Gastrocnemius medialis (tissue), 4 donors: ENCODE data around the gene ATXN7. TPM values are rescaled to one million over a fixed set of nuclear protein-coding genes. Genes with fewer than 3 reads are reported as not detected.

ENCODE experiments used
- ATAC-seq, 2 donors: fragments of 150-250 bp; one replicate each; pipeline ENCODE4 v1.9.1; 2016
- DNase-seq, 2 donors: peaks; one replicate each; pipeline ENCODE4 v3.0.0-alpha.2; 2019
- H3K27ac ChIP-seq, 4 donors: fragments of 200-600 bp; sonication (generic); 1 replicate in 1 of 4; 2 replicates in 3 of 4; pipeline ENCODE4 v1.5.1; 2016 to 2018; ENCODE audit warnings: mild to moderate bottlenecking in 2 of 4, moderate library complexity in 1 of 4
- H3K27me3 ChIP-seq, 3 donors: fragments of 200-600 bp; sonication (generic) in 2 of 3; 1 replicate in 1 of 3; 2 replicates in 2 of 3; pipeline versions ENCODE4 v1.5.1 to v1.6.0; 2016 to 2019; ENCODE audit warnings: mild to moderate bottlenecking in 1 of 3, moderate library complexity in 1 of 3
- H3K36me3 ChIP-seq, 2 donors: fragments of 200-600 bp; sonication (generic) in 1 of 2; one replicate each; pipeline ENCODE4 v1.5.1; 2017 to 2018
- H3K4me1 ChIP-seq, 2 donors: fragments of 200-600 bp; sonication (generic) in 1 of 2; one replicate each; pipeline ENCODE4 v1.5.1; 2016 to 2017; ENCODE audit warnings: mild to moderate bottlenecking in 2 of 2
- H3K4me3 ChIP-seq, 4 donors: fragments of 200-600 bp; sonication (generic) in 3 of 4; 1 replicate in 1 of 4; 2 replicates in 3 of 4; pipeline ENCODE4 v1.5.1; 2016 to 2019; ENCODE audit warnings: mild to moderate bottlenecking in 2 of 4
- H3K9me3 ChIP-seq, 3 donors: fragments of 200-600 bp; sonication (generic) in 2 of 3; 1 replicate in 1 of 3; 2 replicates in 2 of 3; pipeline ENCODE4 v1.5.1; 2016 to 2019
- POLR2A ChIP-seq, 2 donors: fragments of 450-650 bp; IDR thresholded peaks; one replicate each; pipeline ENCODE4 v1.6.1; 2017; ENCODE audit warnings: antibody characterized with exemption in 2 of 2, mild to moderate bottlenecking in 2 of 2, moderate library complexity in 2 of 2
- in situ Hi-C, 4 donors: fragments of 200-750 bp; cut with MboI; loops; one replicate each; pipeline versions ENCODE4 v1.15.0 to v1.8.0; 2017; ENCODE audit warnings: low sequenced_read_pairs in 4 of 4
- intact Hi-C: fragments of 100-400 bp; cut with DNase I; formaldehyde crosslinking; loops from one replicate; pipeline ENCODE4 v1.15.1; 2023; ENCODE audit warnings: low total_unique reads
- total RNA-seq, 4 donors: library from RNA; depleted of rRNA; stranded (reverse); fragments of >200 nt; gene quantifications; one replicate each; pipeline versions ENCODE4 v1.1.0 to v1.2.3, GENCODE V29; 2016
- TF ChIP-seq, protein P1 (sequence below), 5 experiments: fragments of 450-650 bp in 3 of 5; fragments of 200-600 bp in 2 of 5; sonication (generic) in 2 of 5; IDR thresholded peaks in 4 of 5; conservative IDR thresholded peaks in 1 of 5; 1 replicate in 4 of 5; 2 replicates in 1 of 5; pipeline ENCODE4 v1.5.1; 2016 to 2019; ENCODE audit warnings: antibody characterized with exemption in 5 of 5, mild to moderate bottlenecking in 3 of 5, moderate library complexity in 3 of 5

Gene ATXN7
- total RNA-seq, 4 donors from 2014 or later, result 14.5 to 27.4 (median 23.7) TPM

DNA sequence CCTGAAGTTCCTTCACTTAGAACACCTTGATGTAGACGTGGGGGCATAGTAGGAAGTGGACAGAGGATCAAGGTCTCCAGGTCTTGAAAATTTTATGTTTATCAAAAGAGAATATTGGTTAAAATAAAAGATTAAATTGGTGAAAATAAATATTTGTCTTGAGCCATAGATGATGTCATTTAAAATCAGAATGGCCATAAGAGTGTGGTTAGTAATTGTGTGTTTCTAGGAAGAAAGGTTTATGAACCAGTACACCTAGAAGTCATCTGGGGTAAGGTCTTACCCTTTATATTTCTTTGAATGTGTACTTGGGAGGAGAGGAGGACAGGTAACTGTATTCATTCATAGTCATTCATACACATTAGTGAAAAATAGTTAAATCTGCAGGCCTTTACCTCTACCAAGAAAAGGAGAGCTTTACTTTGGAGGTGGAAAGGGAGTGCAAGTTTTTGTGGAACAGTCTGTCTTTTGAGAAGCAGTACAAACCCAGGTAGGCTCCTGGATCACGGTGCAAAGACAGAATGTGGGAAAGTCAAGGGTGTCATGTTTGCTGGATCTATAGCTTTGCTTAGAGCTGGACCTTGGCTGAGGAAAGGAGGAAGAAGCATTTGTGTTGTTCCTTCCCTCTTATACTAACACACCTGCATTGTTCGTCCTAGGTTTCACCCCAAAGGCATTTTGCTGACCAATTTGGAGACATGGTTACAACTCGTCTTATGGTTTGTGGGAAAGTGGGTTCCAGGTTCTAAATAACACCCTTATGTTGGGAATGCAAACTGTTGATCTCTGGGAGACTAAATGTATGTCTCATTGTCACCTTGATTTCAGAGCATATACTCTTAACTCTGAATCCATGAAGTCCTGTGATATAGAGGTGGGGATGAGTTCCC, 42.3 kb downstream of the ATXN7 start:
- H3K36me3 ChIP-seq, result no peaks in the 10 kb centered on the region
- no peaks in the 10 kb centered on the region for H3K9me3 ChIP-seq
- no peak for TF ChIP-seq POLR2A (IDR thresholded peaks at IDR 0.05)
- TF ChIP-seq, protein P1, sequence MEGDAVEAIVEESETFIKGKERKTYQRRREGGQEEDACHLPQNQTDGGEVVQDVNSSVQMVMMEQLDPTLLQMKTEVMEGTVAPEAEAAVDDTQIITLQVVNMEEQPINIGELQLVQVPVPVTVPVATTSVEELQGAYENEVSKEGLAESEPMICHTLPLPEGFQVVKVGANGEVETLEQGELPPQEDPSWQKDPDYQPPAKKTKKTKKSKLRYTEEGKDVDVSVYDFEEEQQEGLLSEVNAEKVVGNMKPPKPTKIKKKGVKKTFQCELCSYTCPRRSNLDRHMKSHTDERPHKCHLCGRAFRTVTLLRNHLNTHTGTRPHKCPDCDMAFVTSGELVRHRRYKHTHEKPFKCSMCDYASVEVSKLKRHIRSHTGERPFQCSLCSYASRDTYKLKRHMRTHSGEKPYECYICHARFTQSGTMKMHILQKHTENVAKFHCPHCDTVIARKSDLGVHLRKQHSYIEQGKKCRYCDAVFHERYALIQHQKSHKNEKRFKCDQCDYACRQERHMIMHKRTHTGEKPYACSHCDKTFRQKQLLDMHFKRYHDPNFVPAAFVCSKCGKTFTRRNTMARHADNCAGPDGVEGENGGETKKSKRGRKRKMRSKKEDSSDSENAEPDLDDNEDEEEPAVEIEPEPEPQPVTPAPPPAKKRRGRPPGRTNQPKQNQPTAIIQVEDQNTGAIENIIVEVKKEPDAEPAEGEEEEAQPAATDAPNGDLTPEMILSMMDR (IDR thresholded peaks at IDR 0.05 in 4 of 5, conservative IDR thresholded peaks at IDR 0.05 in 1 of 5), result no peak
- in situ Hi-C loops (loop anchor here in 1 of 4 donors (5.0 kb wide), 1 partner anchor 39 kb away; no protein-coding TSS in a partner anchor), intact Hi-C loops (no loop called here)
- H3K27me3 ChIP-seq, result no peaks in the 10 kb centered on the region
- no peak overlapping the region for H3K27ac ChIP-seq
- DNase-seq, result no peak
- no peak overlapping the region for H3K4me3 ChIP-seq
- peaks cover 3 to 14% of the 10 kb centered on the region in 2 donors for H3K4me1 ChIP-seq
- no peak for ATAC-seq

DNA sequence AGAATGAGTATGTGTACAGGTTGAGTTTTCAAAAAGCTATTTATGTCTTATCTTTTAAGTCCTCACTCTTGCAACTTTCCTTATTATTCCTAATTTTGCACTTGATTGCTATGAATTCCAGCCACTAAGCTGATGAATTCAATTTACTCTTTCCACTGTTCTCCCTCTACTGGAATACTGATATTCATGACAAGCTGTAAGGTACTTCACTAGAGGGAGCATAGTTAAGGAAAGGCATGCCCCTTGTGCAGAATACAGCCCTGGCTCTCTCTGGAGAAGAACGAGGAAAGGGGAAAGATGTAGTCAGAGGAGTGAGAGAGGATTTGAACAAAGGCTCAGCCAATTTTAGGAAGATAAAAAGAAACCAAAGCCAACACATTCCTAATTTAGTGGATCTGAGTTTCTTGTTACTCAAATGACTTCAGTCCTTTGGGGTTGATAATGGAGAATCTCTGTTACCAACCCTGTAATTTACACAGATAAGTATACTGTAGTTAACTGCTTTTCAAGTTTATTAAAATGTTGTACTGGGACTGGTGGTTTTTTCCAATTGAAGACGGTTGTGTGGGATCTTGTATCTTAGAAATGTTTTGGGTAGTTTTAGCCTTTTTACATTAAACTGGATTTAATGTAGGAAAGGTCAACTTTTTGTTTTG, 44.5 kb downstream of the ATXN7 start:
- Histone ChIP-seq H3K27ac (no peak overlapping the region), H3K4me3 (no peak overlapping the region), H3K27me3 (no peaks in the 10 kb centered on the region), H3K36me3 (no peaks in the 10 kb centered on the region), H3K4me1 (peaks cover 13 to 23% of the 10 kb centered on the region in 2 donors), H3K9me3 (no peaks in the 10 kb centered on the region)
- ATAC-seq (no peak), DNase-seq (no peak)
- in situ Hi-C loops (loop anchor here in 1 of 4 donors (5.0 kb wide), 1 partner anchor 41 kb away; no protein-coding TSS in a partner anchor), intact Hi-C loops (no loop called here)
- TF ChIP-seq, protein P1 (IDR thresholded peaks at IDR 0.05 in 4 of 5, conservative IDR thresholded peaks at IDR 0.05 in 1 of 5), result no peak
- TF ChIP-seq POLR2A (IDR thresholded peaks at IDR 0.05), result no peak

DNA sequence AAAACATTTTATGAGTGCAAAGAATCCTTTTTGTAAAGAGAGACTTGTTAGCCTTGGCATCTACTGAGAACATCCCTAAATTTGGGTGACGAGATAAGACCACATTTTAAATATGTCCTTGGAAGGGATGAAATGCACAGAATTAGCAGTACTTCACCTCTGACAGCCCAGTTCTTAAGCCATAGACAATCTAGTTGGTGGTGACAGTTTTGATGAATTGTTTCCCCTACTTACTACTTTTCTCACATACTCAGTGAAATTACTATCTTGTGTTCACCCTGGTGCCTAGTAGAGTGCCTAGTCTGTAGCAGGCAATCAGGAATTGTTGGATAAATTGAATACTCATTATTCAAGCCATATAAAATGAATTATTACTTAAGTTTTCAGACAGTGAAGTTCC, 45.1 kb downstream of the ATXN7 start:
- ATAC-seq (no peak), DNase-seq (no peak)
- Histone ChIP-seq H3K9me3 (no peaks in the 10 kb centered on the region), H3K4me1 (peaks cover 18 to 27% of the 10 kb centered on the region in 2 donors), H3K36me3 (no peaks in the 10 kb centered on the region), H3K27ac (no peak overlapping the region), H3K27me3 (no peaks in the 10 kb centered on the region), H3K4me3 (no peak overlapping the region)
- no peak for TF ChIP-seq POLR2A (IDR thresholded peaks at IDR 0.05)
- TF ChIP-seq, protein P1 (IDR thresholded peaks at IDR 0.05 in 4 of 5, conservative IDR thresholded peaks at IDR 0.05 in 1 of 5), result no peak
- intact Hi-C loops (no loop called here), in situ Hi-C loops (loop anchor here in 1 of 4 donors (5.0 kb wide), 1 partner anchor 41 kb away; no protein-coding TSS in a partner anchor)

DNA sequence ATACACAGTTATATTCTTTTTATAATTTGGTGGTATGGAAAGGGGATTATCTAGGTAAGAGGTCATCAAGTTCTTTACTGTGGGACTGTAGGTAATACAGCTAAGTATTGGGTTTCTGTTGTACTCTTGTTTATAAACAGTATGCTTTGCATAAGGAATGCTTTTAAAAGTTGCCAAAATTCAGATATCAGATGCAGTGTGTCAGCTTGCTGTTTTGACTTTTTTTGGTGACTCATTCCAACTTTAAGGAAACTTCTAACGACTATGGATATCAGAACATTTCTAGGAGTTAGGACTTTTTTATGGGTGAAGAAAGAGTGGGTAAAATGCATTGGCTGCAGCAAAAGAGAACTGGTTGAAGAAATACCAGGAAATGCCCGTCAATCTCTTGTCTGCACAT, 45.8 kb downstream of the ATXN7 start:
- Histone ChIP-seq H3K9me3 (no peaks in the 10 kb centered on the region), H3K27ac (no peak overlapping the region), H3K4me1 (peaks cover 25 to 32% of the 10 kb centered on the region in 2 donors), H3K27me3 (no peaks in the 10 kb centered on the region), H3K4me3 (no peak overlapping the region), H3K36me3 (no peaks in the 10 kb centered on the region)
- in situ Hi-C loops (loop anchor here in 1 of 4 donors (5.0 kb wide), 1 partner anchor 42 kb away; no protein-coding TSS in a partner anchor), intact Hi-C loops (no loop called here)
- ATAC-seq (no peak), DNase-seq (no peak)
- TF ChIP-seq, protein P1 (IDR thresholded peaks at IDR 0.05 in 4 of 5, conservative IDR thresholded peaks at IDR 0.05 in 1 of 5), result no peak
- TF ChIP-seq POLR2A (IDR thresholded peaks at IDR 0.05), result no peak
